ENCODE measurements around the gene DENND6B. TPM values are rescaled to one million over a fixed set of nuclear protein-coding genes. Genes with fewer than 3 reads are reported as not detected.

Gene DENND6B
- total and polyA plus RNA-seq, 2 donors (not counting 1 experiment from before 2014, with no cell fraction given), result 2.8 to 10.3 TPM

DNA sequence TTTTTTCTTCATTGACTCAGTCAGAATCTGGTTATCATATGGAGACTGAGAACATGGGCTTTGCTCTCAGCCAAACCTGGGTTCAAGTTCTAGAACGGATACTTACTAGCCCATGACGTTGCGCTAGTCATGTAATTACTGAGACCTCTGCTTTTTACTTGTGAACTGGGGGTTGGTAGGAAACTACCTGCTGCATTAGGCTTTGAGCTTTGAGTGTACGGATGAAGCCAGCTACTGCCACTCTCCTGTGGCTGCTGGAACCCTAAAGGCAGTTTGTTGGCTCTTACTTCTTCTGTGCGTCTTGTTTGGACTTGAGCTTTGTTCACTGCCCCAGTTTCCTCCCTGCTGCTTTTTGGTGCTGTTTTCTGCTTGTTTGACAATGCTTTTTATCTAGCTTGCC lies 34.4 kb upstream of the DENND6B start:
- Histone ChIP-seq H3K27me3 (replicated peaks in 1 of 4; ENCODE audit: control extremely low read depth in 1 of 4, control insufficient read depth in 3 of 4, insufficient read depth in 4 of 4, low read length in 3 of 4) (no peaks in the 10 kb centered on the region), H3K9ac (ENCODE audit: low read length) (no peak overlapping the region), H3K9me3 (ENCODE audit: control extremely low read depth in 1 of 3, control insufficient read depth in 2 of 3, insufficient read depth in 1 of 3, low read length in 2 of 3) (no peaks in the 10 kb centered on the region), H3K4me2 (replicated peaks; ENCODE audit: low read depth, low read length, poor library complexity, severe bottlenecking) (no peak overlapping the region), H3K4me3 (ENCODE audit: control extremely low read depth in 1 of 5, extremely low read depth in 1 of 5, insufficient read depth in 1 of 5, low read depth in 2 of 5, low read length in 4 of 5) (no peak overlapping the region), H2AFZ (ENCODE audit: insufficient read depth, low read depth, low read length, poor library complexity, severe bottlenecking) (no peak overlapping the region), H3K27ac (ENCODE audit: low read length in 2 of 2) (no peak overlapping the region), H4K20me1 (ENCODE audit: control insufficient read depth, insufficient read depth, low read length, poor library complexity, severe bottlenecking) (peaks cover 63% of the 10 kb centered on the region), H3K79me2 (ENCODE audit: control insufficient read depth, insufficient read depth, low read length) (peaks cover 95% of the 10 kb centered on the region), H3K36me3 (replicated peaks in 1 of 2; ENCODE audit: control extremely low read depth in 1 of 2, control insufficient read depth in 1 of 2, extremely low read depth in 1 of 2, insufficient read depth in 2 of 2, low read length in 1 of 2) (peaks cover 11 to 28% of the 10 kb centered on the region in 2 experiments), H3K4me1 (ENCODE audit: control insufficient read depth in 2 of 2, insufficient read depth in 2 of 2, low read length in 2 of 2) (peaks cover 0 to 2% of the 10 kb centered on the region in 2 donors)
- DNase-seq (no peak), ATAC-seq (ENCODE audit: low read depth) (no peak)
- no peaks in the 10 kb centered on the region for H3K27me3 Mint-ChIP-seq
- no peak overlapping the region for H3K4me3 Mint-ChIP-seq
- TF ChIP-seq, protein P1, sequence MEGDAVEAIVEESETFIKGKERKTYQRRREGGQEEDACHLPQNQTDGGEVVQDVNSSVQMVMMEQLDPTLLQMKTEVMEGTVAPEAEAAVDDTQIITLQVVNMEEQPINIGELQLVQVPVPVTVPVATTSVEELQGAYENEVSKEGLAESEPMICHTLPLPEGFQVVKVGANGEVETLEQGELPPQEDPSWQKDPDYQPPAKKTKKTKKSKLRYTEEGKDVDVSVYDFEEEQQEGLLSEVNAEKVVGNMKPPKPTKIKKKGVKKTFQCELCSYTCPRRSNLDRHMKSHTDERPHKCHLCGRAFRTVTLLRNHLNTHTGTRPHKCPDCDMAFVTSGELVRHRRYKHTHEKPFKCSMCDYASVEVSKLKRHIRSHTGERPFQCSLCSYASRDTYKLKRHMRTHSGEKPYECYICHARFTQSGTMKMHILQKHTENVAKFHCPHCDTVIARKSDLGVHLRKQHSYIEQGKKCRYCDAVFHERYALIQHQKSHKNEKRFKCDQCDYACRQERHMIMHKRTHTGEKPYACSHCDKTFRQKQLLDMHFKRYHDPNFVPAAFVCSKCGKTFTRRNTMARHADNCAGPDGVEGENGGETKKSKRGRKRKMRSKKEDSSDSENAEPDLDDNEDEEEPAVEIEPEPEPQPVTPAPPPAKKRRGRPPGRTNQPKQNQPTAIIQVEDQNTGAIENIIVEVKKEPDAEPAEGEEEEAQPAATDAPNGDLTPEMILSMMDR (IDR thresholded peaks at IDR 0.05), result no peak
- no peak for TF ChIP-seq EZH2 (IDR thresholded peaks at IDR 0.05; ENCODE audit: borderline replicate concordance, insufficient read depth, low read depth, low read length, poor library complexity, severe bottlenecking)
- whole genome bisulfite sequencing (ENCODE audit: insufficient coverage), result 90% methylated on average over 5 of the region's 5 CpGs
- no peaks in the 10 kb centered on the region for H3K9me3 Mint-ChIP-seq (ENCODE audit: insufficient read depth)
- ChIA-PET POLR2A (no interaction called here), CTCF (interaction anchor here (0.6 to 1.2 kb wide), 2 partner anchors 110 to 120 kb away, joined by 3 read pairs; partner anchors contain the start of gene HDAC10)
- intact Hi-C loops (cut with micrococcal nuclease), result no loop called here
- H3K27ac Mint-ChIP-seq, result no peak overlapping the region
- peaks cover 30% of the 10 kb centered on the region for H3K4me1 Mint-ChIP-seq

DNA sequence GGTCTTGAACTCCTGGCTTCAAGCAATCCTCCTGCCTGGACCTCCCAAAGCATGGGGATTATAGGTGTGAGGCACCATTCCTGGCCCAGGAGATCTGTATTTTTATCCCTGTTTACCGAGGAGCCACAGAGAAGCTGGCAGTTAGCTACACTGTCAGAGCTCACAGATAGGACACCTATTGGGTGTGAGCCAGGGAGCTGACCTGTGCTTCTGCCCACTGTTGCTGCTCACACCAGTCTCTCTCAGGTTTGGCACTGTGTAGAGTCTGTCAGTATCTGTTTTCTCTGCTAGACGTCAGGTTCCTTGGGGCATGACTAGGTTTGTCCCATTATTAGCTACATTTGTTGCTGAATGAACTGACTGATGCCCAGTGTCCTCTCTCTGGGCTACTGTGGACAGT lies 33.8 kb upstream of the DENND6B start:
- ChIA-PET CTCF (interaction anchor here (0.6 to 1.2 kb wide), 2 partner anchors 110 to 120 kb away, joined by 3 read pairs; partner anchors contain the start of gene HDAC10), POLR2A (no interaction called here)
- Histone ChIP-seq H3K9ac (ENCODE audit: low read length) (no peak overlapping the region), H2AFZ (ENCODE audit: insufficient read depth, low read depth, low read length, poor library complexity, severe bottlenecking) (no peak overlapping the region), H3K79me2 (ENCODE audit: control insufficient read depth, insufficient read depth, low read length) (peaks cover 91% of the 10 kb centered on the region), H3K27me3 (replicated peaks in 1 of 4; ENCODE audit: control extremely low read depth in 1 of 4, control insufficient read depth in 3 of 4, insufficient read depth in 4 of 4, low read length in 3 of 4) (no peaks in the 10 kb centered on the region), H3K4me3 (ENCODE audit: control extremely low read depth in 1 of 5, extremely low read depth in 1 of 5, insufficient read depth in 1 of 5, low read depth in 2 of 5, low read length in 4 of 5) (no peak overlapping the region), H3K4me1 (ENCODE audit: control insufficient read depth in 2 of 2, insufficient read depth in 2 of 2, low read length in 2 of 2) (peaks cover 0 to 2% of the 10 kb centered on the region in 2 donors), H3K9me3 (ENCODE audit: control extremely low read depth in 1 of 3, control insufficient read depth in 2 of 3, insufficient read depth in 1 of 3, low read length in 2 of 3) (no peaks in the 10 kb centered on the region), H3K27ac (ENCODE audit: low read length in 2 of 2) (no peak overlapping the region), H3K36me3 (replicated peaks in 1 of 2; ENCODE audit: control extremely low read depth in 1 of 2, control insufficient read depth in 1 of 2, extremely low read depth in 1 of 2, insufficient read depth in 2 of 2, low read length in 1 of 2) (peaks cover 11 to 28% of the 10 kb centered on the region in 2 experiments), H3K4me2 (replicated peaks; ENCODE audit: low read depth, low read length, poor library complexity, severe bottlenecking) (no peak overlapping the region), H4K20me1 (ENCODE audit: control insufficient read depth, insufficient read depth, low read length, poor library complexity, severe bottlenecking) (peaks cover 60% of the 10 kb centered on the region)
- no peak overlapping the region for H3K27ac Mint-ChIP-seq
- no peaks in the 10 kb centered on the region for H3K27me3 Mint-ChIP-seq
- peaks cover 28% of the 10 kb centered on the region for H3K4me1 Mint-ChIP-seq
- ATAC-seq (ENCODE audit: low read depth) (no peak), DNase-seq (no peak)
- no peak for TF ChIP-seq EZH2 (IDR thresholded peaks at IDR 0.05; ENCODE audit: borderline replicate concordance, insufficient read depth, low read depth, low read length, poor library complexity, severe bottlenecking)
- TF ChIP-seq, protein P1 (IDR thresholded peaks at IDR 0.05), result no peak
- WGBS (ENCODE audit: insufficient coverage), result 86% methylated on average over 2 of the region's 2 CpGs
- no peak overlapping the region for H3K4me3 Mint-ChIP-seq
- no peaks in the 10 kb centered on the region for H3K9me3 Mint-ChIP-seq (ENCODE audit: insufficient read depth)
- intact Hi-C loops (cut with micrococcal nuclease), result no loop called here
